Measurements from ENCODE around the gene GDPGP1.

- TF ChIP-seq EZH2 (IDR thresholded peaks at IDR 0.05) (no peak), POLR2AphosphoS5 (IDR thresholded peaks at IDR 0.05; ENCODE audit: borderline replicate concordance, low read depth, low read length) (no peak)
Measured at GRCh38 chr15:90268415-90268814, 34.4 kb downstream of the GDPGP1 start.
